Tibial artery (tissue), 4 donors: ENCODE data around the gene NEXMIF.
"Not testable (repeated sequence)": the region's sequence is repeated elsewhere in the genome, so short reads cannot be mapped to it uniquely, and the experiment has no call there.

Experiments used
- DNase-seq, 2 donors: peaks; one replicate each; pipeline ENCODE4 v3.0.0-alpha.2; 2019
- H3K27ac ChIP-seq, 2 donors: fragments of 200-600 bp; sonication (generic) in 1 of 2; 1 replicate in 1 of 2; 2 replicates in 1 of 2; pipeline ENCODE4 v1.5.1; 2018 to 2019; ENCODE audit warnings: mild to moderate bottlenecking in 1 of 2
- H3K27me3 ChIP-seq, 2 donors: fragments of 200-600 bp; sonication (generic) in 1 of 2; one replicate each; pipeline versions ENCODE4 v1.5.1 to v1.6.0; 2016 to 2019
- H3K36me3 ChIP-seq, 3 donors: fragments of 200-600 bp; sonication (generic) in 2 of 3; one replicate each; pipeline ENCODE4 v1.5.1; 2016 to 2019; ENCODE audit warnings: mild to moderate bottlenecking in 2 of 3
- H3K4me1 ChIP-seq, 4 donors: fragments of 200-600 bp; sonication (generic) in 2 of 4; 1 replicate in 3 of 4; 2 replicates in 1 of 4; pipeline ENCODE4 v1.5.1; 2016 to 2019
- H3K4me3 ChIP-seq, 2 donors: fragments of 200-600 bp; sonication (generic) in 1 of 2; 1 replicate in 1 of 2; 2 replicates in 1 of 2; pipeline ENCODE4 v1.5.1; 2018 to 2019; ENCODE audit warnings: mild to moderate bottlenecking in 2 of 2
- H3K9me3 ChIP-seq, 3 donors: fragments of 200-600 bp; sonication (generic) in 1 of 3; one replicate each; pipeline ENCODE4 v1.5.1; 2016 to 2019
- intact Hi-C: fragments of 100-400 bp; cut with DNase I; formaldehyde crosslinking; loops from one replicate; pipeline ENCODE4 v1.15.0; 2023; ENCODE audit warnings: low total_unique reads
- TF ChIP-seq, protein P1 (sequence below), 2 experiments: fragments of 200-600 bp in 1 of 2; fragments of 450-650 bp in 1 of 2; IDR thresholded peaks; one replicate each; pipeline ENCODE4 v1.5.1; 2017 to 2019; ENCODE audit warnings: antibody characterized with exemption in 2 of 2, mild to moderate bottlenecking in 1 of 2, moderate library complexity in 1 of 2

The NEXMIF gene

DNA sequence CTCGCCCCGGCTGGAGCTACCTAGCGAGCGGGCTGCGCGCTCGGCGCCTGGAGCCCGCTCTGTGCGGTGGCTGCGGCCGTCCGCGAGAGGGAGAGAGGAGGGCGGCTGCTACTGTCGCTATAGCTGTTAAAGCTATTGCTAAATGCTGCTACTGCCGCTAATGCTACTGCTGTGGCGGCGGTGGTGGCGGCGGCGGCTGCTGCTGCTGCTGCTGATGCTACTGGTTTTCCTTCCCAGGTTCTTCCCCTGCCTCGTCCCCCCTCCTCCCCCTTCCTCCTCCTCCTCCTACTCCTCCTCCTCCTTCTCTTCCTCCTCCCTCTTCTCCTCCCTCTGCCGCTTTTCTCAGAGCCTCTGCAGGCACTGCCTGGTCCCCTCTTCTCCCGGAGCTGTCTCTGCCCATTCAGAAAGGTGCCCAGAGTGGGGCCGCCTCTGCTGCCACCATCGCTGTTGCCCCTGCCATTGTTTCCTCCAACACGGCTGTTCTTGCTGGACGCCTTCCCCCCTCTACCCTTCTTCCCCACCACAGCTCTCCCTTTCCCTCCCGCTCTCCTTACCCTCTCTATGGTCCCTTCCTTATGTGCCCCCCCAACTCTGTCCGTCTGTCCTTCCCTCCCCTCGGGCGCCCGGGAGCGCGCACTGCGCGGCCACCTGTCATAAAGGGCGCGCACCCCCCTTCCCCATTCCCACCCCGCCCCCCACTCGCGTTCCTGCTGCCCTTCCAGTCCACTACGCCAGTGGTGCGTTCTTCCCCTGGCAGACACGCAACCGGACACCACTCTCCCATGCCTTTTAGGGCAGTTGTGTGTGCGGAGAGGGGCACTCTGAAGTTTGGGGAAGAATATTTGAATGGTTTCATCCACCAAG lies at the start of gene NEXMIF:
TSS of gene NEXMIF (minus strand) at position 228 of the 864 bp plus-strand sequence.
- Histone ChIP-seq H3K4me3 (peak within 1 kb of the TSS; percentile 62 to 70), H3K4me1 (no peaks in the 10 kb centered on the region), H3K9me3 (peaks cover 0 to 3% (median 0%) of the 10 kb centered on the region in 3 donors), H3K27me3 (no peaks in the 10 kb centered on the region), H3K36me3 (no peaks in the 10 kb centered on the region), H3K27ac (peak within 1 kb of the TSS; percentile 83 to 90)
- intact Hi-C loops, result no loop called here
- peak in 1 of 2 donors; percentile 63 for DNase-seq
- TF ChIP-seq, protein P1, sequence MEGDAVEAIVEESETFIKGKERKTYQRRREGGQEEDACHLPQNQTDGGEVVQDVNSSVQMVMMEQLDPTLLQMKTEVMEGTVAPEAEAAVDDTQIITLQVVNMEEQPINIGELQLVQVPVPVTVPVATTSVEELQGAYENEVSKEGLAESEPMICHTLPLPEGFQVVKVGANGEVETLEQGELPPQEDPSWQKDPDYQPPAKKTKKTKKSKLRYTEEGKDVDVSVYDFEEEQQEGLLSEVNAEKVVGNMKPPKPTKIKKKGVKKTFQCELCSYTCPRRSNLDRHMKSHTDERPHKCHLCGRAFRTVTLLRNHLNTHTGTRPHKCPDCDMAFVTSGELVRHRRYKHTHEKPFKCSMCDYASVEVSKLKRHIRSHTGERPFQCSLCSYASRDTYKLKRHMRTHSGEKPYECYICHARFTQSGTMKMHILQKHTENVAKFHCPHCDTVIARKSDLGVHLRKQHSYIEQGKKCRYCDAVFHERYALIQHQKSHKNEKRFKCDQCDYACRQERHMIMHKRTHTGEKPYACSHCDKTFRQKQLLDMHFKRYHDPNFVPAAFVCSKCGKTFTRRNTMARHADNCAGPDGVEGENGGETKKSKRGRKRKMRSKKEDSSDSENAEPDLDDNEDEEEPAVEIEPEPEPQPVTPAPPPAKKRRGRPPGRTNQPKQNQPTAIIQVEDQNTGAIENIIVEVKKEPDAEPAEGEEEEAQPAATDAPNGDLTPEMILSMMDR (IDR thresholded peaks at IDR 0.05), result no peak

DNA sequence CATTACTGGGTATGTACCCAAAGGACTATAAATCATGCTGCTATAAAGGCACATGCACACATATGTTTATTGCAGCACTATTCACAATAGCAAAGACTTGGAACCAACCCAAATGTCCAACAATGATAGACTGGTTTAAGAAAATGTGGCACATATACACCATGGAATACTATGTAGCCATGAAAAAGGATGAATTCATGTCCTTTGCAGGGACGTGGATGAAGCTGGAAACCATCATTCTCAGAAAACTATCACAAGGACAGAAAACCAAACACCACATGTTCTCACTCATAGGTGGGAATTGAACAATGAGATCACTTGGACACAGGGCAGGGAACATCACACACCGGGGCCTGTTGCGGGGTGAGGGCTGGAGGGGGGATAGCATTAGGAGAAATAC lies 36.7 kb upstream of the NEXMIF start:
- H3K36me3 ChIP-seq, DNase-seq, intact Hi-C loops, H3K4me1 ChIP-seq, H3K27me3 ChIP-seq, H3K27ac ChIP-seq, H3K9me3 ChIP-seq, H3K4me3 ChIP-seq: not testable (repeated sequence)

DNA sequence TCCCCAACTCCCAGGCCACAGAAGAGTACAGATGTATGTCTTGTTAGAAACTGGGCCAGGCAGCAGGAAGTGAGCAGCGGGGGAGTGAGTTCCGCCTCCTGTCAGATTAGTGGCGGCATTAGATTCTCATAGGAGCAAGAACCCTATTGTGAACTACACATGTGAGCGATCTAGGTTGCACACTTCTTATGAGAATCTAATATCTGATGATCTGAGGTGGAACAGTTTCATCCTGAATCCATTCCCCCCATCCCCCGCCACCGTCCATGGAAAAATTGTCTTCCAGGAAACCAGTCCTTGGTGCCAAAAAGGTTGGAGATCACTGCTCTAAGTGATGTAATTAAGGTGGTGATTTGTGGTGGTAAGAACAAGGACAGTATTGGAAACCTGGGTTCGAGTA lies 24.5 kb upstream of the NEXMIF start:
- intact Hi-C loops, result no loop called here
- H3K4me3 ChIP-seq, result no peak overlapping the region
- no peak for DNase-seq
- H3K4me1 ChIP-seq, result no peaks in the 10 kb centered on the region
- H3K27me3 ChIP-seq, result no peaks in the 10 kb centered on the region
- no peaks in the 10 kb centered on the region for H3K36me3 ChIP-seq
- TF ChIP-seq, protein P1 (IDR thresholded peaks at IDR 0.05), result no peak
- H3K9me3 ChIP-seq, result peaks cover 0 to 4% (median 0%) of the 10 kb centered on the region in 3 donors
- no peak overlapping the region for H3K27ac ChIP-seq

DNA sequence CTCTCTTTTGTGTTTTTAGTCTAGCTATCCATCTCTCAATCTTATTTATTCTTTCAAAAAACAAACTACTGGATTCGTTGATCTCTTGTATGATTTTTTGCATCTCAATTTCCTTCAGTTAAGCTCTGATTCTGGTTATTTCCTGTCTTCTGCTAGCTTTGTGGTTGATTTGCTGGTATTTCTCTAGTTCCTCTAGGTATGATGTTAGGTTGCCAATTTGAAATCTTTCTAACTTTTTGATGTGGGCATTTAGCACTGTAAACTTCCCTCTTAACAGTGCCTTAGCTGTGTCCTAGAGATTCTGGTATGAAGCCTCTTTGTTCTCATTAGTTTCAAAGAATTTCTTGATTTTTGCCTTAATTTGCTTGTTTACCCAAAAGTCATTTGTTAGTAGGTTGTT lies 15.2 kb upstream of the NEXMIF start:
- Histone ChIP-seq H3K4me1 (no peaks in the 10 kb centered on the region), H3K27ac (no peak overlapping the region), H3K36me3 (no peaks in the 10 kb centered on the region), H3K27me3 (no peaks in the 10 kb centered on the region), H3K9me3 (peaks cover 0 to 10% (median 10%) of the 10 kb centered on the region in 3 donors), H3K4me3 (no peak overlapping the region)
- TF ChIP-seq, protein P1 (IDR thresholded peaks at IDR 0.05), result no peak
- intact Hi-C loops, result no loop called here
- no peak for DNase-seq

DNA sequence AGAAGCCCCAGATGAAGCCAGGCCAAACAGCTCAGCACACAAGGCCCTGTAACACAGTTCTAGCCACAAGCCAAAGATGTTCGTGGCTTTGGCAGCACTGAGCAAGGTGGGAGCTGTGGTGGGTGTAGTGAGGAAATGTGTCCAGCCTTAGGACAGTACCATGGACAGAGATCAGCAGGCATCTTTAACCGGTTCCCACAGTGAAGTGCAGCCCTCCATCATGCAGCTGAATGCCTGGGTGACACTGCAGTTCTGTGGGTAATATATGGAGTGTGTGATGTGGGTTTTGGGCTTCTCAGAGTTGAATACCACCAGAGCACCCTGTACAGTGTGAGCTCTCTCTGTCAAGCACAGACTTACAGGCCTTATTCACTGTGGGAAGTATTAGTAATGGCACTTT lies 6.0 kb upstream of the NEXMIF start:
- no peak for DNase-seq
- no peaks in the 10 kb centered on the region for H3K36me3 ChIP-seq
- H3K9me3 ChIP-seq, result no peaks in the 10 kb centered on the region
- no peak overlapping the region for H3K4me3 ChIP-seq
- TF ChIP-seq, protein P1 (IDR thresholded peaks at IDR 0.05), result no peak
- intact Hi-C loops, result no loop called here
- no peaks in the 10 kb centered on the region for H3K27me3 ChIP-seq
- H3K4me1 ChIP-seq, result no peaks in the 10 kb centered on the region
- H3K27ac ChIP-seq, result no peak overlapping the region

DNA sequence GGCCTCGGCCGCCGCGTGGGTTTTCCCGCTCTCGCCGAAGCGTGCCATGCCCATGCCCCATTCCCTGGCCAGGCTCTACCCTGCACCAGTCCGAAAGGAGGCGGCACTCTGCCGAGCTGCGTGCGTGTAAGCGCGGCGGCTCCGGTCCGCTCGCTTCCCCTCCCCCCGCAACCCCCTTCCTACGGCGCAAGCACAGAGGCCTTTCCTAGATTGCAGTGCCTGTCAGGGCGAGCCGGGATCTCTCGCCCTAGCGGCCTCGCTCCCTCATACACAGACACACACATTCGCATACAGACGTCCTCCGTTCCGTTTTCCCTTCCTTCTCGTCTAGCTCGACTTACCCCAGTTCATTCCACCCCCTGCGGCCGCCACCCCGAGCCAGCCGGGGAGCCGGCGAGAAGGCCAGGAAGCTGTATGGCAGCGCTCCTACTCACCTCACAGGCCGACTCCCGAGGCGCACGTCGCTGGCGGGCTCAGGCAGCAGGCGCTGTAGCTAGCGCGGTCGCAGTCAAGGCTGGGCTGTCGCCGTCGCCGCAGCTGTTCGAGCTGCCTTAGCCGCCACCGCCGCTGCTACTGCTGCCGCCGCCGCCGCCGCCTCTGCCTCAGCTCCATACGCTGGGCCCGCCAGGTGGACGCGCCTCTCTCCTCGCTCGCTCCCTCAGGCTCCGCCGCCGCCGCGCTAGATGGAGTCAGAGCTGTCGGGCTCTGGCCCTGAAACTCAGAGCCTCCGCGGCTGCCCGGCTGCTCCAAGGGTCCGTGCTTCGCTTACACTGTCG lies 615 bp downstream of the NEXMIF start:
- TF ChIP-seq, protein P1 (IDR thresholded peaks at IDR 0.05), result no peak
- peak overlapping the region; percentile 62 to 70 for H3K4me3 ChIP-seq
- DNase-seq, result peak; percentile 33 to 73
- H3K27me3 ChIP-seq, result no peaks in the 10 kb centered on the region
- peak overlapping the region; percentile 83 to 90 for H3K27ac ChIP-seq
- H3K36me3 ChIP-seq, result no peaks in the 10 kb centered on the region
- H3K4me1 ChIP-seq, result no peaks in the 10 kb centered on the region
- H3K9me3 ChIP-seq, result peaks cover 0 to 3% (median 0%) of the 10 kb centered on the region in 3 donors
- intact Hi-C loops, result no loop called here
